GM18511 (cell line): ENCODE results near the gene PLD1.

Source experiments
- ATAC-seq: cut with Tn5 transposase; IDR thresholded peaks from one replicate; pipeline ENCODE4 v1.9.1; 2021; ENCODE audit warnings: mild to moderate bottlenecking, moderate library complexity; ENCODE audit not compliant: unreplicated experiment

Gene PLD1

GRCh38 chr3:171776839-171777583 is 33.3 kb downstream of the PLD1 start:
- no peak for ATAC-seq

- no peak for ATAC-seq
Observed at GRCh38 chr3:171776411-171776810, 33.9 kb downstream of the PLD1 start.

- no peak for ATAC-seq
Observed at GRCh38 chr3:171775943-171776342, 34.3 kb downstream of the PLD1 start.

- no peak for ATAC-seq
Observed at GRCh38 chr3:171774521-171774920, 35.8 kb downstream of the PLD1 start.

- ATAC-seq = no peak
Observed at GRCh38 chr3:171772427-171773056, 37.7 kb downstream of the PLD1 start.

- ATAC-seq = peak; percentile 78
Observed at GRCh38 chr3:171770689-171771620, 39.3 kb downstream of the PLD1 start.

- ATAC-seq = no peak
Observed at GRCh38 chr3:171769461-171769860, 40.8 kb downstream of the PLD1 start.

- ATAC-seq = no peak
Observed at GRCh38 chr3:171768986-171769385, 41.3 kb downstream of the PLD1 start.

GRCh38 chr3:171768281-171768900 is 41.9 kb downstream of the PLD1 start:
- ATAC-seq = no peak

GRCh38 chr3:171765511-171765887 is 44.8 kb downstream of the PLD1 start:
- no peak for ATAC-seq

GRCh38 chr3:171763392-171763791 is 46.9 kb downstream of the PLD1 start:
- ATAC-seq = no peak

GRCh38 chr3:171760477-171760876 is 49.8 kb downstream of the PLD1 start:
- ATAC-seq = no peak

- ATAC-seq = no peak
Observed at GRCh38 chr3:171758109-171758508, 52.2 kb downstream of the PLD1 start.

GRCh38 chr3:171757361-171758034 is 52.8 kb downstream of the PLD1 start:
- no peak for ATAC-seq

- no peak for ATAC-seq
Observed at GRCh38 chr3:171755656-171756055, 54.6 kb downstream of the PLD1 start.

- no peak for ATAC-seq
Observed at GRCh38 chr3:171755015-171755589, 55.2 kb downstream of the PLD1 start.

- ATAC-seq = no peak
Observed at GRCh38 chr3:171753665-171754408, 56.4 kb downstream of the PLD1 start.

GRCh38 chr3:171753025-171753472 is 57.2 kb downstream of the PLD1 start:
- peak; percentile 16 for ATAC-seq

GRCh38 chr3:171752329-171752728 is 58.0 kb downstream of the PLD1 start:
- peak; percentile 67 for ATAC-seq
